H9 (cell line): ENCODE data around the gene MINAR1. TPM values are rescaled to one million over a fixed set of nuclear protein-coding genes. Genes with fewer than 3 reads are reported as not detected.

Experiments used
- DNase-seq: peaks from one replicate; pipeline ENCODE4 v3.0.0-alpha.2; 2017
- H2AFZ ChIP-seq: one replicate; pipeline ENCODE4 v1.6.1; 2013; ENCODE audit warnings: mild to moderate bottlenecking, low read length, control low read depth, moderate library complexity
- H2AK5ac ChIP-seq: 2 replicates; pipeline ENCODE4 v1.6.1; 2013; ENCODE audit warnings: low read length, control low read depth, mixed read lengths; ENCODE audit not compliant: insufficient read length
- H2BK120ac ChIP-seq: one replicate; pipeline ENCODE4 v1.6.1; 2013; ENCODE audit warnings: low read depth, mild to moderate bottlenecking, low read length, control low read depth, inconsistent platforms; ENCODE audit not compliant: poor library complexity, severe bottlenecking
- H2BK12ac ChIP-seq: 2 replicates; pipeline ENCODE4 v1.6.1; 2013; ENCODE audit warnings: low read length, control low read depth, mixed read lengths, low read depth; ENCODE audit not compliant: insufficient read length
- H2BK15ac ChIP-seq: 2 replicates; pipeline ENCODE4 v1.6.1; 2013; ENCODE audit warnings: low read depth, low read length, control low read depth
- H2BK20ac ChIP-seq: one replicate; pipeline ENCODE4 v1.6.1; 2013; ENCODE audit warnings: low read depth, mild to moderate bottlenecking, low read length, control low read depth, inconsistent platforms; ENCODE audit not compliant: poor library complexity, severe bottlenecking
- H2BK5ac ChIP-seq: 2 replicates; pipeline ENCODE4 v1.6.1; 2013; ENCODE audit warnings: low read length, control low read depth, mixed read lengths; ENCODE audit not compliant: insufficient read length
- H3K14ac ChIP-seq: 2 replicates; pipeline ENCODE4 v1.6.1; 2013; ENCODE audit warnings: low read length, control low read depth; ENCODE audit not compliant: insufficient read depth
- H3K18ac ChIP-seq: 2 replicates; pipeline ENCODE4 v1.6.1; 2013; ENCODE audit warnings: low read depth, mild to moderate bottlenecking, mixed read lengths, low read length, control low read depth; ENCODE audit not compliant: insufficient read length
- H3K23ac ChIP-seq: 2 replicates; pipeline ENCODE4 v1.6.1; 2013; ENCODE audit warnings: low read length, control low read depth, mixed read lengths, low read depth; ENCODE audit not compliant: insufficient read length
- H3K23me2 ChIP-seq: 2 replicates; pipeline ENCODE4 v1.6.1; 2013; ENCODE audit warnings: low read depth, mild to moderate bottlenecking, mixed read lengths, low read length, control low read depth; ENCODE audit not compliant: insufficient read length, poor library complexity, severe bottlenecking
- H3K27ac ChIP-seq: 2 replicates; pipeline ENCODE4 v1.5.1; 2013; ENCODE audit warnings: low read length, control low read depth, mixed read lengths, low read depth; ENCODE audit not compliant: insufficient read length
- H3K27me3 ChIP-seq: 2 replicates; pipeline ENCODE4 v1.6.1; 2013; ENCODE audit warnings: low read length, control low read depth, inconsistent platforms; ENCODE audit not compliant: insufficient read depth
- H3K4ac ChIP-seq: 2 replicates; pipeline ENCODE4 v1.6.1; 2013; ENCODE audit warnings: low read depth, mild to moderate bottlenecking, control low read depth, inconsistent platforms, low read length, moderate library complexity
- H3K4me1 ChIP-seq: 2 replicates; pipeline ENCODE4 v1.6.1; 2013; ENCODE audit warnings: low read length, control low read depth, inconsistent platforms; ENCODE audit not compliant: insufficient read depth
- H3K4me2 ChIP-seq: 2 replicates; pipeline ENCODE4 v1.6.1; 2013; ENCODE audit warnings: low read length, control low read depth, mixed read lengths; ENCODE audit not compliant: insufficient read length, insufficient read depth
- H3K56ac ChIP-seq: 2 replicates; pipeline ENCODE4 v1.6.1; 2013; ENCODE audit warnings: low read depth, mild to moderate bottlenecking, mixed read lengths, low read length, control low read depth; ENCODE audit not compliant: insufficient read length
- H3K79me1 ChIP-seq: 2 replicates; pipeline ENCODE4 v1.6.1; 2013; ENCODE audit warnings: low read depth, mild to moderate bottlenecking, moderate library complexity, low read length, control low read depth, inconsistent platforms; ENCODE audit not compliant: insufficient read depth, poor library complexity, severe bottlenecking
- H3K79me2 ChIP-seq: 2 replicates; pipeline ENCODE4 v1.6.1; 2013; ENCODE audit warnings: low read length, control low read depth, inconsistent platforms; ENCODE audit not compliant: insufficient read depth
- H3K9ac ChIP-seq: 2 replicates; pipeline ENCODE4 v1.6.1; 2013; ENCODE audit warnings: low read length, control low read depth, mixed read lengths; ENCODE audit not compliant: insufficient read length; ENCODE audit errors: extremely low read depth
- H3K9me3 ChIP-seq: one replicate; pipeline ENCODE4 v1.6.1; 2013; ENCODE audit warnings: low read depth, low read length, inconsistent platforms; ENCODE audit not compliant: control insufficient read depth
- H3T11ph ChIP-seq: one replicate; pipeline ENCODE4 v1.6.1; 2013; ENCODE audit warnings: mild to moderate bottlenecking, low read length, control low read depth, inconsistent platforms
- H4K20me1 ChIP-seq: one replicate; pipeline ENCODE4 v1.6.1; 2013; ENCODE audit not compliant: control insufficient read depth, insufficient read length, insufficient read depth
- H4K5ac ChIP-seq: 2 replicates; pipeline ENCODE4 v1.6.1; 2013; ENCODE audit warnings: low read depth, mild to moderate bottlenecking, mixed read lengths, low read length, control low read depth; ENCODE audit not compliant: insufficient read length
- H4K8ac ChIP-seq: replicated peaks from 2 replicates; pipeline ENCODE4 v1.6.1; 2013; ENCODE audit warnings: low read length, control low read depth, mixed read lengths, low read depth; ENCODE audit not compliant: insufficient read length
- H4K91ac ChIP-seq: 2 replicates; pipeline ENCODE4 v1.6.1; 2013; ENCODE audit warnings: low read depth, mild to moderate bottlenecking, moderate library complexity, mixed read lengths, low read length, control low read depth; ENCODE audit not compliant: insufficient read length
- H3K27ac Mint-ChIP-seq, 3 experiments: 2 replicates in 2 of 3; 3 replicates in 1 of 3; pipeline ENCODE4 v1.8.0; 2020 to 2021; ENCODE audit warnings: mixed read lengths in 3 of 3, mild to moderate bottlenecking in 1 of 3, moderate library complexity in 1 of 3
- H3K27me3 Mint-ChIP-seq: 2 replicates; pipeline ENCODE4 v1.8.0; 2021; ENCODE audit warnings: low read depth, mild to moderate bottlenecking, moderate library complexity, mixed read lengths
- H3K36me3 Mint-ChIP-seq, 3 experiments: 2 replicates in 2 of 3; 3 replicates in 1 of 3; pipeline ENCODE4 v1.8.0; 2020 to 2021; ENCODE audit warnings: low read depth in 3 of 3, mixed read lengths in 3 of 3; ENCODE audit not compliant: insufficient read depth in 1 of 3
- H3K4me1 Mint-ChIP-seq, 2 experiments: 2 replicates each; pipeline ENCODE4 v1.8.0; 2020; ENCODE audit warnings: mixed read lengths in 2 of 2
- H3K4me3 Mint-ChIP-seq, 2 experiments: 2 replicates in 1 of 2; 3 replicates in 1 of 2; pipeline ENCODE4 v1.8.0; 2020 to 2021; ENCODE audit warnings: mild to moderate bottlenecking in 2 of 2, mixed read lengths in 2 of 2, moderate library complexity in 1 of 2
- H3K9me3 Mint-ChIP-seq, 2 experiments: 2 replicates in 1 of 2; 3 replicates in 1 of 2; pipeline ENCODE4 v1.8.0; 2020; ENCODE audit warnings: mild to moderate bottlenecking in 2 of 2, mixed read lengths in 2 of 2, moderate library complexity in 1 of 2
- CTCF ChIP-seq: fragments of 200-600 bp; sonication (generic); conservative IDR thresholded peaks from 3 replicates; pipeline ENCODE4 v1.8.0; 2021; ENCODE audit warnings: antibody characterized with exemption, mild to moderate bottlenecking
- WGBS: extraction: QIAGEN DNeasy Blood & Tissue Kit; methylation state at CpG from one replicate; pipeline ENCODE4 v1.1.7; 2013; ENCODE audit warnings: missing lambda C conversion rate, low lambda C conversion rate, mixed read lengths; ENCODE audit not compliant: insufficient read length; ENCODE audit errors: extremely low coverage; 5-methylcytosine and 5-hydroxymethylcytosine counted together
- total RNA-seq: library from RNA; stranded (reverse); gene quantifications from 2 replicates; pipeline ENCODE4 v1.2.1, GENCODE V29; 2021

The MINAR1 gene
- total RNA-seq, 1 experiment from 2014 or later: 0.74 TPM

DNA sequence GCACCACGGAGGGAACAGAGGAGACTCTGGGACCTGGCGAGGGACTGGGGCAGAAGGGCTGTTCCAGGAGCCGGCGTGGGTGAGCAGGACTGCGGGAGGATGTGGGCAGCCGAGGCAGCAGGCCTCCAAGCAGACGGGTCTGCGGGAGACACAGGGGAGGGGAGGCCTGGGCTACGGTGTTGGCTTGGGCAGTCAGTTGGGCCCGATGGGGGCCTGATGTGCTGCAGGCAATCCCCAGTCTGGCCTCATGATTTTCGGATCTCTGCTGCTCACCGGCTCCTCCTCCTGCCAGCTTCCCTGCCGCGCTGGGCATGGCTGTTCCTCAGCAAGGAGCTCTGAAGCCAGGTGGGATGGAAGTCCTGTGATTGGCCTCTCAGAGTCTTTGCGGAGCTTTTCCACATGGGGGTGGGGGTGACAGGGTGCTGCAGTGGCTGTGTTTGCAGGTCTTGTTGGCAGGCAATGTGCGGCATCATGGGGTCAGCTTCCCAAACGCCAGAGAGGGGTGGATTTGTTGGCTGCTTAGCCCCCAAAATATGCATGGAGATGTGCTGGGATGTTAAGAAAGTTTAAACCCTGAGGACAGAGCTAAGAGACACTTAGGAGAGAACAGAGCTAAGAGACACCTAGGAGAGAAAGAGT lies 19.3 kb downstream of the MINAR1 start:
- H2BK20ac ChIP-seq: no peak overlapping the region
- no peak overlapping the region for H2AK5ac ChIP-seq
- H4K8ac ChIP-seq: no peak overlapping the region
- no peak overlapping the region for H3K4ac ChIP-seq
- H3T11ph ChIP-seq: no peak overlapping the region
- H2BK5ac ChIP-seq: no peak overlapping the region
- no peak for TF ChIP-seq CTCF
- H3K23ac ChIP-seq: no peak overlapping the region
- no peak overlapping the region for H3K56ac ChIP-seq
- H3K79me2 ChIP-seq: no peaks in the 10 kb centered on the region
- Mint-ChIP-seq H3K36me3 (no peaks in the 10 kb centered on the region), H3K4me3 (no peak overlapping the region), H3K27me3 (peaks cover 2% of the 10 kb centered on the region; the same call in 1 of the 2 replicates), H3K9me3 (peaks cover 3 to 6% of the 10 kb centered on the region in 2 experiments; a peak in 3 of 5 replicates), H3K4me1 (peaks cover 2 to 3% of the 10 kb centered on the region in 2 experiments; a peak in 2 of 4 replicates), H3K27ac (no peak overlapping the region)
- no peak overlapping the region for H4K5ac ChIP-seq
- DNase-seq: peak; percentile 79
- H2AFZ ChIP-seq: no peak overlapping the region
- WGBS: no CpG with 5 or more reads among the region's 17 CpGs
- H4K20me1 ChIP-seq: no peaks in the 10 kb centered on the region
- H3K79me1 ChIP-seq: no peaks in the 10 kb centered on the region
- no peaks in the 10 kb centered on the region for H3K27me3 ChIP-seq
- H3K18ac ChIP-seq: no peak overlapping the region
- H3K23me2 ChIP-seq: no peaks in the 10 kb centered on the region
- H2BK12ac ChIP-seq: no peak overlapping the region
- H3K9me3 ChIP-seq: no peaks in the 10 kb centered on the region
- no peak overlapping the region for H2BK15ac ChIP-seq
- no peak overlapping the region for H3K4me2 ChIP-seq
- no peak overlapping the region for H3K27ac ChIP-seq
- H3K14ac ChIP-seq: no peak overlapping the region
- H3K9ac ChIP-seq: no peak overlapping the region
- no peak overlapping the region for H2BK120ac ChIP-seq
- H4K91ac ChIP-seq: no peak overlapping the region
- H3K4me1 ChIP-seq: no peaks in the 10 kb centered on the region
